GM12878 (cell line): Measurements from ENCODE around the gene RASGRF2. TPM values are rescaled to one million over a fixed set of nuclear protein-coding genes. Genes with fewer than 3 reads are reported as not detected.

Experiments
- ATAC-seq: fragments of 200-7000 bp; cut with Tn5 transposase; 3 replicates; pipeline ENCODE4 v1.9.1; 2020; ENCODE audit warnings: mild to moderate bottlenecking, moderate library complexity
- BruUV-seq: library from RNA; stranded (reverse); fragments of 400-500 nt; replicated peaks from 2 replicates; lab custom pipeline; 2021; lab: Mats Ljungman, UMichigan
- CTCF ChIA-PET: fragments of 300-600 bp; sonication (Branson Sonifier 250); formaldehyde crosslinking; extraction: SDS; loops from one replicate; lab custom pipeline; 2021; ENCODE audit warnings: inconsistent platforms; lab: Yijun Ruan, JAX
- POLR2A ChIA-PET: fragments of 350-600 bp; formaldehyde crosslinking; extraction: SDS; loops from one replicate; lab custom pipeline; 2021; ENCODE audit warnings: inconsistent platforms; lab: Charles Lee
- RAD21 ChIA-PET: fragments of 300-600 bp; sonication (Branson Sonifier 250); formaldehyde crosslinking; loops from one replicate; lab custom pipeline; 2023; ENCODE audit warnings: antibody characterized with exemption; ENCODE audit not compliant: unreplicated experiment; lab: Charles Lee
- SMC1A ChIA-PET: fragments of 300-600 bp; sonication (Branson Sonifier 250); formaldehyde crosslinking; loops from one replicate; lab custom pipeline; 2023; ENCODE audit not compliant: unreplicated experiment, uncharacterized antibody; lab: Charles Lee
- DNase-seq: peaks from one replicate; pipeline ENCODE4 v3.0.0-alpha.2; 2011; ENCODE audit warnings: low read depth, low spot score
- FAIRE-seq: peaks from 3 replicates; lab custom pipeline; 2011; peaks lifted over from hg19 to GRCh38; lab: Jason Lieb, UNC
- H2AFZ ChIP-seq: 2 replicates; pipeline ENCODE4 v1.6.0; 2011; ENCODE audit warnings: low read depth, low read length, control low read depth; ENCODE audit not compliant: control insufficient read depth
- H3K27ac ChIP-seq: 2 replicates; pipeline ENCODE4 v1.5.1; 2011; ENCODE audit warnings: control low read depth; ENCODE audit not compliant: control insufficient read depth, insufficient read depth
- H3K27me3 ChIP-seq, 2 experiments: replicated peaks in 1 of 2; 2 replicates each; pipeline versions ENCODE4 v1.6.0 to v1.6.1; 2011; ENCODE audit warnings: low read length in 1 of 2; ENCODE audit not compliant: control insufficient read depth in 2 of 2, insufficient read depth in 2 of 2
- H3K36me3 ChIP-seq, 2 experiments: 2 replicates each; pipeline ENCODE4 v1.5.1; 2011; ENCODE audit warnings: low read length in 1 of 2; ENCODE audit not compliant: control insufficient read depth in 2 of 2, insufficient read depth in 2 of 2
- H3K4me1 ChIP-seq: 2 replicates; pipeline ENCODE4 v1.6.1; 2011; ENCODE audit warnings: mild to moderate bottlenecking, low read length, moderate library complexity, mixed read lengths; ENCODE audit not compliant: control insufficient read depth, insufficient read depth
- H3K4me2 ChIP-seq: 2 replicates; pipeline ENCODE4 v1.6.0; 2011; ENCODE audit warnings: control low read depth; ENCODE audit not compliant: control insufficient read depth, insufficient read depth
- H3K4me3 ChIP-seq: fragments of 200-600 bp; sonication (generic); 2 replicates; pipeline ENCODE4 v1.5.1; 2016
- H3K79me2 ChIP-seq: 2 replicates; pipeline ENCODE4 v1.6.0; 2011; ENCODE audit warnings: low read length; ENCODE audit not compliant: control insufficient read depth, insufficient read depth
- H3K9ac ChIP-seq: 2 replicates; pipeline ENCODE4 v1.8.0; 2011; ENCODE audit warnings: low read length, control low read depth, mixed read lengths; ENCODE audit not compliant: control insufficient read depth, insufficient read depth
- H3K9me3 ChIP-seq: replicated peaks from 3 replicates; pipeline ENCODE4 v1.5.1; 2011; ENCODE audit warnings: mild to moderate bottlenecking, low read length; ENCODE audit not compliant: control insufficient read depth, insufficient read depth
- H4K20me1 ChIP-seq: 2 replicates; pipeline ENCODE4 v1.6.0; 2011; ENCODE audit not compliant: control insufficient read depth, insufficient read depth
- BACH1 ChIP-seq: fragments of 450-650 bp; IDR thresholded peaks from 2 replicates; pipeline ENCODE4 v1.6.1; 2017; ENCODE audit warnings: mild to moderate bottlenecking, borderline replicate concordance
- BRCA1 ChIP-seq: IDR thresholded peaks from 2 replicates; pipeline ENCODE4 v1.6.1; 2011; ENCODE audit warnings: low read depth, low read length, improper control_type of control experiment
- CREM ChIP-seq: IDR thresholded peaks from 2 replicates; pipeline ENCODE4 v1.6.1; 2014; ENCODE audit warnings: antibody characterized with exemption, low read depth
- HDAC6 ChIP-seq: fragments of 200-600 bp; sonication (generic); IDR thresholded peaks from one replicate; pipeline ENCODE4 v1.8.0; 2017; ENCODE audit warnings: antibody characterized with exemption; ENCODE audit not compliant: unreplicated experiment
- HSF1 ChIP-seq: fragments of 150-350 bp; IDR thresholded peaks from 2 replicates; pipeline ENCODE4 v1.6.1; 2014; ENCODE audit warnings: mild to moderate bottlenecking, low read depth, low read length
- IRF4 ChIP-seq: IDR thresholded peaks from 2 replicates; pipeline ENCODE4 v1.6.1; 2011; ENCODE audit warnings: low read depth, low read length
- KAT2A ChIP-seq: conservative IDR thresholded peaks from 2 replicates; pipeline ENCODE4 v1.6.1; 2011; ENCODE audit warnings: low read depth, low read length; ENCODE audit not compliant: control insufficient read depth
- MYC ChIP-seq: IDR thresholded peaks from 2 replicates; pipeline ENCODE4 v1.6.1; 2011; ENCODE audit warnings: mild to moderate bottlenecking, low read length, moderate library complexity, inconsistent platforms; ENCODE audit not compliant: insufficient read depth, insufficient replicate concordance, insufficient read length, severe bottlenecking
- PBX3 ChIP-seq: IDR thresholded peaks from 2 replicates; pipeline ENCODE4 v1.6.1; 2011; ENCODE audit warnings: mild to moderate bottlenecking, low read depth, low read length, moderate library complexity; ENCODE audit not compliant: insufficient replicate concordance
- RAD51 ChIP-seq: fragments of 450-650 bp; IDR thresholded peaks from 2 replicates; pipeline ENCODE4 v1.6.1; 2016; ENCODE audit warnings: moderate library complexity, mild to moderate bottlenecking, inconsistent platforms
- STAT3 ChIP-seq: IDR thresholded peaks from 2 replicates; pipeline ENCODE4 v1.6.1; 2011; ENCODE audit warnings: low read depth, low read length, improper control_type of control experiment
- WGBS: methylation state at CpG from one replicate; pipeline ENCODE4 v1.1.6; 2016; ENCODE audit warnings: low lambda C conversion rate; ENCODE audit not compliant: insufficient replicate concordance, insufficient coverage; ENCODE audit errors: missing lambda C conversion rate; 5-methylcytosine and 5-hydroxymethylcytosine counted together
- in situ Hi-C: fragments of 300-500 bp; cut with MboI; formaldehyde crosslinking; loops from 9 replicates; pipeline ENCODE4 v1.14.3; 2018; ENCODE audit warnings: mixed read lengths
- intact Hi-C: fragments of 100-400 bp; cut with micrococcal nuclease; formaldehyde crosslinking; loops from one replicate; pipeline ENCODE4 v1.14.2; 2022; ENCODE audit not compliant: unreplicated experiment
- polyA plus RNA-seq, 11 experiments: library from polyadenylated mRNA; depleted of rRNA in 4 of 11; unstranded in 6 of 11; stranded (reverse) in 5 of 11; fragments of >200 nt; fragmentation: Nextera tagmentation in 4 of 11; fragmentation: Illumina TruSeq in 1 of 11; extraction: Ambion mirVana in 4 of 11; extraction: Trizol in 1 of 11; gene quantifications; 1 replicate in 1 of 11; 2 replicates in 10 of 11; pipeline versions ENCODE4 v1.2.1 to v1.2.3, GENCODE V29; 2011 to 2016; ENCODE audit warnings: inconsistent platforms in 2 of 11, missing spikeins in 2 of 11, low read depth in 1 of 11
- total RNA-seq, 4 experiments: library from RNA; depleted of rRNA in 3 of 4; stranded (reverse); fragments of >200 nt in 3 of 4; fragmentation: Illumina TruSeq in 1 of 4; extraction: Trizol in 1 of 4; gene quantifications; 2 replicates each; pipeline versions ENCODE4 v1.2.1 to v1.2.3, GENCODE V29; 2013 to 2021

Gene RASGRF2
- total and polyA plus RNA-seq, 10 of the 15 experiments (the other 5 are each of a cell fraction or from before 2014, with no cell fraction given), result 0.05 to 0.24 (median 0.07) TPM

- no peaks in the 10 kb centered on the region for H3K36me3 ChIP-seq
- no peak overlapping the region for H3K9ac ChIP-seq
- ChIA-PET POLR2A (no interaction called here), SMC1A (interaction anchor here (0.9 kb wide), 1 partner anchor 69 kb away, joined by 4 read pairs; no protein-coding TSS in a partner anchor), CTCF (no interaction called here), RAD21 (no interaction called here)
- no peaks in the 10 kb centered on the region for H3K27me3 ChIP-seq
- DNase-seq (no peak), FAIRE-seq (no peak), ATAC-seq (no peak)
- H3K4me3 ChIP-seq, result no peak overlapping the region
- H2AFZ ChIP-seq, result no peak overlapping the region
- TF ChIP-seq HSF1 (no peak), STAT3 (no peak), BACH1 (no peak), HDAC6 (no peak), RAD51 (no peak), CREM (no peak), KAT2A (no peak), PBX3 (no peak), IRF4 (no peak), BRCA1 (no peak), MYC (no peak)
- H3K79me2 ChIP-seq, result no peaks in the 10 kb centered on the region
- H3K4me1 ChIP-seq, result no peaks in the 10 kb centered on the region
- intact Hi-C loops, result no loop called here
- no peaks in the 10 kb centered on the region for H4K20me1 ChIP-seq
- no TSS peak for BruUV-seq
- WGBS, result 78% methylated on average over 1 of the region's 1 CpG
- H3K27ac ChIP-seq, result no peak overlapping the region
- in situ Hi-C loops, result no loop called here
- no peak overlapping the region for H3K4me2 ChIP-seq
- no peaks in the 10 kb centered on the region for H3K9me3 ChIP-seq
These were observed 78.3 kb downstream of the RASGRF2 start for GRCh38 chr5:81038495-81038894.
